KMS-11 (cell line): ENCODE measurements around the gene SLC2A4RG.
A peak's percentile ranks its signal among the peaks of the same experiment; 100 is the strongest.

Experiments used
- H2AFZ ChIP-seq: fragments of 200-600 bp; sonication (generic); 2 replicates; pipeline ENCODE4 v1.6.1; 2016; ENCODE audit warnings: antibody characterized with exemption, mixed run types, low read depth
- H3K27ac ChIP-seq: fragments of 200-600 bp; sonication (generic); 2 replicates; pipeline ENCODE4 v1.6.1; 2016; ENCODE audit warnings: mild to moderate bottlenecking, mixed run types
- H3K27me3 ChIP-seq: fragments of 200-600 bp; sonication (generic); 2 replicates; pipeline ENCODE4 v1.6.1; 2017; ENCODE audit warnings: mild to moderate bottlenecking, low read depth, mixed run types, moderate library complexity; ENCODE audit not compliant: insufficient read depth
- H3K36me3 ChIP-seq: fragments of 200-600 bp; sonication (generic); 2 replicates; pipeline ENCODE4 v1.6.1; 2017; ENCODE audit warnings: mild to moderate bottlenecking, mixed run types; ENCODE audit not compliant: insufficient read depth
- H3K4me1 ChIP-seq: fragments of 200-600 bp; sonication (generic); 2 replicates; pipeline ENCODE4 v1.6.1; 2016; ENCODE audit warnings: mild to moderate bottlenecking, low read depth, mixed run types; ENCODE audit not compliant: poor library complexity, severe bottlenecking
- H3K4me2 ChIP-seq: fragments of 200-600 bp; sonication (generic); 2 replicates; pipeline ENCODE4 v1.7.0; 2016; ENCODE audit warnings: mild to moderate bottlenecking, mixed run types
- H3K4me3 ChIP-seq: fragments of 200-600 bp; sonication (generic); IDR thresholded peaks from 2 replicates; pipeline ENCODE4 v1.6.1; 2017; ENCODE audit warnings: low read depth, low read length, mixed read lengths; ENCODE audit not compliant: insufficient read depth
- H3K79me2 ChIP-seq: fragments of 200-600 bp; sonication (generic); 2 replicates; pipeline ENCODE4 v1.6.1; 2016; ENCODE audit warnings: low read depth, mixed run types; ENCODE audit not compliant: insufficient read depth
- H3K9ac ChIP-seq: fragments of 200-600 bp; sonication (generic); 2 replicates; pipeline ENCODE4 v1.6.1; 2016; ENCODE audit warnings: mild to moderate bottlenecking, mixed run types
- H4K20me1 ChIP-seq: fragments of 200-600 bp; sonication (generic); 2 replicates; pipeline ENCODE4 v1.6.1; 2016; ENCODE audit warnings: mild to moderate bottlenecking, mixed run types; ENCODE audit not compliant: insufficient read depth
- CTCF ChIP-seq: fragments of 200-600 bp; sonication (generic); conservative IDR thresholded peaks from 2 replicates; pipeline ENCODE4 v1.6.1; 2017; ENCODE audit warnings: low read depth, mild to moderate bottlenecking, antibody characterized with exemption, low read length, moderate library complexity, mixed read lengths

Gene SLC2A4RG

DNA sequence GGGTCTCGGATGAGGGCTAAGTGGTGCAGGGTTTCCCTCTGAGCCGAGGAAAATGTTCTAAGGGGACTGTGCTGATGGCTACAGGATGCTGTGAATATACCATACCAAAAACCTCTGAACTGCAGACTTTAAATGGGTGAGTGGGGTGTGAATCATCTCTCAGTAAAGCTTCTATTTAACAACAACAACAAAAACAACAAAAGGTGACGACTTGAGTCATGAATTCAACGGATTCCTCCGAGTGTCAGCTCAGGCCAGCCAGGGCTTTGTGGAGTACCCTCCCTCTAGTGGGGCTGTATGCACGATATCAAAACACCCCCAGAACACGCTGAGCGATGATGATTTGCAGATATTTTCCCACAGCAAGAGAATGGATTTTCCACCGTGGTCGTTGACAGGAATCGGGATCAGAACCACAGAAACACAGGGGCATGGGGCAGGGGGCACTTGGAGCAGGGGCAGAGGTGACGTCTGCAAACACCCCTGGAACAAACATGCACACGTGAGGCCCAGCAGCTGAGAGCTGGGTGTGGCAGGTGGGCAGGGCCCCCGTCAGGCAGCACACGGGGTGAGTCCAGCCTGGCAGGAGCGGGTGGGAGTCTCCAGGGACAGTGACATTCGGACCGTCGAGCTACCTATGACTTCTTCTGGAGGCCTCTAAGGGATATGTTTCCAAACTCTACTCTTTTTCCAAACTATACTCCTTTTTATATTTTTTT is 38.6 kb downstream of the SLC2A4RG start:
- Histone ChIP-seq H3K27ac (no peak overlapping the region), H3K79me2 (no peaks in the 10 kb centered on the region), H3K4me1 (peaks cover 8% of the 10 kb centered on the region), H3K36me3 (no peaks in the 10 kb centered on the region), H2AFZ (no peak overlapping the region), H3K4me3 (no peak overlapping the region), H3K9ac (no peak overlapping the region), H3K4me2 (no peak overlapping the region), H4K20me1 (no peaks in the 10 kb centered on the region), H3K27me3 (peaks cover 42% of the 10 kb centered on the region)
- no peak for TF ChIP-seq CTCF

DNA sequence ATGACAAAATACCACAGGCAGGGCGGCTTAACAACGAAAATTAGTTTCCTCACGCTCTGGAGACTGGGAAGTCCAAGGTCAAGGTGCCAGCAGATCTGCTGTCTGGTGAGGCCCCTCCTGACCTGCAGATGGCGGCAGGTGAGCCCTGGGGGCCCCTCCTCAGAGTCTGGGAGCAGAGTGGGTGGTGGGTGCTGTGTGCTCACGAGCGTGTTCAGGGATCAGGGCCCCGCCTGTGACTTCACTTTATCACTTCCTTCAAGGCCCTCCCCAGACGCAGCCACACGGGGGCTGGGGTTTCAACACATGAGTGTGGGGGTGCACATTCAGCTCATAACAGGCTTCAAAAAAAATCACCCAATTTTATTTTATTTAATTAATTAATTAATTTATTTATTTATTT is 39.3 kb downstream of the SLC2A4RG start:
- Histone ChIP-seq H3K79me2 (no peaks in the 10 kb centered on the region), H2AFZ (no peak overlapping the region), H3K27ac (no peak overlapping the region), H3K4me2 (no peak overlapping the region), H3K9ac (no peak overlapping the region), H3K4me3 (no peak overlapping the region), H3K27me3 (peaks cover 36% of the 10 kb centered on the region), H3K36me3 (no peaks in the 10 kb centered on the region), H4K20me1 (no peaks in the 10 kb centered on the region), H3K4me1 (peaks cover 8% of the 10 kb centered on the region)
- no peak for TF ChIP-seq CTCF

GRCh38 chr20:63781181-63781580 is 41.6 kb downstream of the SLC2A4RG start:
- H4K20me1 ChIP-seq, result no peaks in the 10 kb centered on the region
- H3K4me1 ChIP-seq, result peaks cover 8% of the 10 kb centered on the region
- no peaks in the 10 kb centered on the region for H3K36me3 ChIP-seq
- no peak overlapping the region for H3K4me2 ChIP-seq
- no peak overlapping the region for H3K9ac ChIP-seq
- H3K4me3 ChIP-seq, result no peak overlapping the region
- H3K79me2 ChIP-seq, result no peaks in the 10 kb centered on the region
- H2AFZ ChIP-seq, result no peak overlapping the region
- no peak overlapping the region for H3K27ac ChIP-seq
- H3K27me3 ChIP-seq, result peaks cover 33% of the 10 kb centered on the region
- TF ChIP-seq CTCF, result no peak

DNA sequence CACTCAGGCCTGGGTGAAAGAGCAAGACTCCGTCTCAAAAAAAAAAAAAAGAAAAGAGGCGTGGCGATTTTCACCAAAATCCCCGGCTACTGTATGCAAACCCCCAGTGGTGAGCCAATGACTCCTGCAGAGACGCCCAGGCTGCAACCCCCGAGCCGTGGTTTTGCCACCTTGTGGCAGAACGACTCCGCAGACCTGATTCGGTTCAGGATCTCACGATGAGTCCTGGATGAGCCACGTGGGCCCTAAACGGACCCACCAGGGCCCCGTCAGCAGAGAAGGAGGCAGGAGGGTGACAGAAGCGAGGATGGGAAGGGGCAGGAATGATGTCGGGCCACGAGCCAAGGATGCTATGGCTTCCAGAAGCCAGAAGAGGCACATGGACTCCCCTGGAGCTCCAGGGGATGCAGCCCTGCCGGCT is 42.5 kb downstream of the SLC2A4RG start:
- no peak for TF ChIP-seq CTCF
- H3K9ac ChIP-seq, result no peak overlapping the region
- H4K20me1 ChIP-seq, result no peaks in the 10 kb centered on the region
- H3K4me3 ChIP-seq, result no peak overlapping the region
- H3K4me2 ChIP-seq, result 0 out of 2 replicates have a peak overlapping the region, but pooled peaks have one; percentile 14
- no peaks in the 10 kb centered on the region for H3K36me3 ChIP-seq
- no peaks in the 10 kb centered on the region for H3K79me2 ChIP-seq
- peak overlapping the region; percentile 16; the same call in 1 of the 2 replicates for H2AFZ ChIP-seq
- H3K27me3 ChIP-seq, result peaks cover 28% of the 10 kb centered on the region
- no peak overlapping the region for H3K27ac ChIP-seq
- peaks cover 8% of the 10 kb centered on the region for H3K4me1 ChIP-seq
